GM12878 (cell line): ENCODE results near the gene OR14I1. TPM values are rescaled to one million over a fixed set of nuclear protein-coding genes. Genes with fewer than 3 reads are reported as not detected.

Source experiments
- ATAC-seq: fragments of 200-7000 bp; cut with Tn5 transposase; 3 replicates; pipeline ENCODE4 v1.9.1; 2020; ENCODE audit warnings: mild to moderate bottlenecking, moderate library complexity
- BruUV-seq: library from RNA; stranded (reverse); fragments of 400-500 nt; replicated peaks from 2 replicates; lab custom pipeline; 2021; lab: Mats Ljungman, UMichigan
- CTCF ChIA-PET: fragments of 300-600 bp; sonication (Branson Sonifier 250); formaldehyde crosslinking; extraction: SDS; loops from one replicate; lab custom pipeline; 2021; ENCODE audit warnings: inconsistent platforms; lab: Yijun Ruan, JAX
- POLR2A ChIA-PET: fragments of 350-600 bp; formaldehyde crosslinking; extraction: SDS; loops from one replicate; lab custom pipeline; 2021; ENCODE audit warnings: inconsistent platforms; lab: Charles Lee
- RAD21 ChIA-PET: fragments of 300-600 bp; sonication (Branson Sonifier 250); formaldehyde crosslinking; loops from one replicate; lab custom pipeline; 2023; ENCODE audit warnings: antibody characterized with exemption; ENCODE audit not compliant: unreplicated experiment; lab: Charles Lee
- SMC1A ChIA-PET: fragments of 300-600 bp; sonication (Branson Sonifier 250); formaldehyde crosslinking; loops from one replicate; lab custom pipeline; 2023; ENCODE audit not compliant: unreplicated experiment, uncharacterized antibody; lab: Charles Lee
- DNase-seq: peaks from one replicate; pipeline ENCODE4 v3.0.0-alpha.2; 2011; ENCODE audit warnings: low read depth, low spot score
- FAIRE-seq: peaks from 3 replicates; lab custom pipeline; 2011; peaks lifted over from hg19 to GRCh38; lab: Jason Lieb, UNC
- H2AFZ ChIP-seq: 2 replicates; pipeline ENCODE4 v1.6.0; 2011; ENCODE audit warnings: low read depth, low read length, control low read depth; ENCODE audit not compliant: control insufficient read depth
- H3K27ac ChIP-seq: 2 replicates; pipeline ENCODE4 v1.5.1; 2011; ENCODE audit warnings: control low read depth; ENCODE audit not compliant: control insufficient read depth, insufficient read depth
- H3K27me3 ChIP-seq, 2 experiments: replicated peaks in 1 of 2; 2 replicates each; pipeline versions ENCODE4 v1.6.0 to v1.6.1; 2011; ENCODE audit warnings: low read length in 1 of 2; ENCODE audit not compliant: control insufficient read depth in 2 of 2, insufficient read depth in 2 of 2
- H3K36me3 ChIP-seq, 2 experiments: 2 replicates each; pipeline ENCODE4 v1.5.1; 2011; ENCODE audit warnings: low read length in 1 of 2; ENCODE audit not compliant: control insufficient read depth in 2 of 2, insufficient read depth in 2 of 2
- H3K4me1 ChIP-seq: 2 replicates; pipeline ENCODE4 v1.6.1; 2011; ENCODE audit warnings: mild to moderate bottlenecking, low read length, moderate library complexity, mixed read lengths; ENCODE audit not compliant: control insufficient read depth, insufficient read depth
- H3K4me2 ChIP-seq: 2 replicates; pipeline ENCODE4 v1.6.0; 2011; ENCODE audit warnings: control low read depth; ENCODE audit not compliant: control insufficient read depth, insufficient read depth
- H3K4me3 ChIP-seq: fragments of 200-600 bp; sonication (generic); 2 replicates; pipeline ENCODE4 v1.5.1; 2016
- H3K79me2 ChIP-seq: 2 replicates; pipeline ENCODE4 v1.6.0; 2011; ENCODE audit warnings: low read length; ENCODE audit not compliant: control insufficient read depth, insufficient read depth
- H3K9ac ChIP-seq: 2 replicates; pipeline ENCODE4 v1.8.0; 2011; ENCODE audit warnings: low read length, control low read depth, mixed read lengths; ENCODE audit not compliant: control insufficient read depth, insufficient read depth
- H3K9me3 ChIP-seq: replicated peaks from 3 replicates; pipeline ENCODE4 v1.5.1; 2011; ENCODE audit warnings: mild to moderate bottlenecking, low read length; ENCODE audit not compliant: control insufficient read depth, insufficient read depth
- H4K20me1 ChIP-seq: 2 replicates; pipeline ENCODE4 v1.6.0; 2011; ENCODE audit not compliant: control insufficient read depth, insufficient read depth
- BCL3 ChIP-seq: IDR thresholded peaks from 2 replicates; pipeline ENCODE4 v1.6.1; 2011; ENCODE audit warnings: borderline replicate concordance, low read depth, mild to moderate bottlenecking, moderate library complexity, low read length; ENCODE audit not compliant: insufficient read depth, poor library complexity, severe bottlenecking
- CBX5 ChIP-seq: sonication (generic); IDR thresholded peaks from 2 replicates; pipeline ENCODE4 v1.6.1; 2016; ENCODE audit warnings: low read depth, moderate library complexity, mild to moderate bottlenecking, inconsistent platforms
- CEBPB ChIP-seq, 2 experiments: fragments of 150-350 bp in 1 of 2; IDR thresholded peaks; 2 replicates each; pipeline ENCODE4 v1.6.1; 2012 to 2014; ENCODE audit warnings: low read depth in 2 of 2, low read length in 2 of 2, borderline replicate concordance in 1 of 2, inconsistent platforms in 1 of 2
- CREM ChIP-seq: IDR thresholded peaks from 2 replicates; pipeline ENCODE4 v1.6.1; 2014; ENCODE audit warnings: antibody characterized with exemption, low read depth
- FOXK2 ChIP-seq: fragments of 450-650 bp; IDR thresholded peaks from 2 replicates; pipeline ENCODE4 v1.6.1; 2017; ENCODE audit warnings: mild to moderate bottlenecking, moderate library complexity
- GATAD2B ChIP-seq: fragments of 450-650 bp; conservative IDR thresholded peaks from 2 replicates; pipeline ENCODE4 v1.6.1; 2017; ENCODE audit warnings: low read depth, mild to moderate bottlenecking, moderate library complexity
- IRF5 ChIP-seq: fragments of 450-650 bp; IDR thresholded peaks from 2 replicates; pipeline ENCODE4 v1.6.1; 2017; ENCODE audit warnings: borderline replicate concordance
- LARP7 ChIP-seq: fragments of 450-650 bp; IDR thresholded peaks from 2 replicates; pipeline ENCODE4 v1.6.1; 2017; ENCODE audit warnings: mild to moderate bottlenecking
- MAX ChIP-seq: IDR thresholded peaks from 2 replicates; pipeline ENCODE4 v1.6.1; 2012; ENCODE audit warnings: low read depth, low read length, improper control_type of control experiment
- NFIC ChIP-seq: IDR thresholded peaks from 2 replicates; pipeline ENCODE4 v1.6.1; 2012; ENCODE audit warnings: low read depth, mild to moderate bottlenecking, inconsistent platforms, low read length, moderate library complexity
- POLR2A ChIP-seq: IDR thresholded peaks from 2 replicates; pipeline ENCODE4 v1.6.1; 2011; ENCODE audit warnings: low read depth, mild to moderate bottlenecking, low read length
- POLR2AphosphoS2 ChIP-seq: IDR thresholded peaks from 2 replicates; pipeline ENCODE4 v1.6.1; 2011; ENCODE audit warnings: low read depth, mild to moderate bottlenecking, low read length, improper control_type of control experiment, moderate library complexity
- RB1 ChIP-seq: fragments of 450-650 bp; formaldehyde crosslinking; IDR thresholded peaks from 2 replicates; pipeline ENCODE4 v1.6.1; 2017; ENCODE audit warnings: mild to moderate bottlenecking, borderline replicate concordance
- RELA ChIP-seq: fragments of 450-650 bp; IDR thresholded peaks from 2 replicates; pipeline ENCODE4 v1.8.0; 2014; ENCODE audit warnings: borderline replicate concordance; ENCODE audit not compliant: partially characterized antibody
- SKIL ChIP-seq: fragments of 450-650 bp; IDR thresholded peaks from 2 replicates; pipeline ENCODE4 v1.6.1; 2017; ENCODE audit warnings: mild to moderate bottlenecking, low read depth, inconsistent platforms; ENCODE audit not compliant: poor library complexity, severe bottlenecking
- SP1 ChIP-seq: IDR thresholded peaks from one replicate; pipeline ENCODE4 v1.6.1; 2011; ENCODE audit warnings: low read depth, low read length
- STAT1 ChIP-seq: fragments of 450-650 bp; conservative IDR thresholded peaks from 2 replicates; pipeline ENCODE4 v1.6.1; 2014; ENCODE audit warnings: antibody characterized with exemption, mild to moderate bottlenecking
- SUPT20H ChIP-seq: IDR thresholded peaks from 2 replicates; pipeline ENCODE4 v1.6.1; 2011; ENCODE audit warnings: low read depth, mild to moderate bottlenecking, low read length, moderate library complexity, borderline replicate concordance; ENCODE audit not compliant: control insufficient read depth
- TCF3 ChIP-seq: IDR thresholded peaks from 2 replicates; pipeline ENCODE4 v1.6.1; 2012; ENCODE audit warnings: low read depth, mild to moderate bottlenecking, low read length, borderline replicate concordance; ENCODE audit not compliant: insufficient read depth
- ZNF384 ChIP-seq: IDR thresholded peaks from 2 replicates; pipeline ENCODE4 v1.6.1; 2012; ENCODE audit warnings: low read depth, mild to moderate bottlenecking, low read length, improper control_type of control experiment, borderline replicate concordance
- WGBS: methylation state at CpG from one replicate; pipeline ENCODE4 v1.1.6; 2016; ENCODE audit warnings: low lambda C conversion rate; ENCODE audit not compliant: insufficient replicate concordance, insufficient coverage; ENCODE audit errors: missing lambda C conversion rate; 5-methylcytosine and 5-hydroxymethylcytosine counted together
- in situ Hi-C: fragments of 300-500 bp; cut with MboI; formaldehyde crosslinking; loops from 9 replicates; pipeline ENCODE4 v1.14.3; 2018; ENCODE audit warnings: mixed read lengths
- intact Hi-C: fragments of 100-400 bp; cut with micrococcal nuclease; formaldehyde crosslinking; loops from one replicate; pipeline ENCODE4 v1.14.2; 2022; ENCODE audit not compliant: unreplicated experiment
- polyA plus RNA-seq, 11 experiments: library from polyadenylated mRNA; depleted of rRNA in 4 of 11; unstranded in 6 of 11; stranded (reverse) in 5 of 11; fragments of >200 nt; fragmentation: Nextera tagmentation in 4 of 11; fragmentation: Illumina TruSeq in 1 of 11; extraction: Ambion mirVana in 4 of 11; extraction: Trizol in 1 of 11; gene quantifications; 1 replicate in 1 of 11; 2 replicates in 10 of 11; pipeline versions ENCODE4 v1.2.1 to v1.2.3, GENCODE V29; 2011 to 2016; ENCODE audit warnings: inconsistent platforms in 2 of 11, missing spikeins in 2 of 11, low read depth in 1 of 11
- total RNA-seq, 4 experiments: library from RNA; depleted of rRNA in 3 of 4; stranded (reverse); fragments of >200 nt in 3 of 4; fragmentation: Illumina TruSeq in 1 of 4; extraction: Trizol in 1 of 4; gene quantifications; 2 replicates each; pipeline versions ENCODE4 v1.2.1 to v1.2.3, GENCODE V29; 2013 to 2021

The OR14I1 gene
- total and polyA plus RNA-seq, 10 of the 15 experiments (the other 5 are each of a cell fraction or from before 2014, with no cell fraction given), result 0.21 to 1.5 (median 0.79) TPM

- Histone ChIP-seq H2AFZ (no peak overlapping the region), H3K9me3 (no peaks in the 10 kb centered on the region), H3K27me3 (no peaks in the 10 kb centered on the region), H3K4me1 (no peaks in the 10 kb centered on the region), H3K4me3 (no peak overlapping the region), H3K27ac (no peak overlapping the region), H3K9ac (no peak overlapping the region), H3K36me3 (no peaks in the 10 kb centered on the region), H4K20me1 (no peaks in the 10 kb centered on the region), H3K79me2 (no peaks in the 10 kb centered on the region), H3K4me2 (no peak overlapping the region)
- ChIA-PET SMC1A (interaction anchor here (0.9 to 1.0 kb wide), 2 partner anchors 72 to 74 kb away, joined by 3 to 4 read pairs; no protein-coding TSS in a partner anchor), RAD21 (interaction anchor here (1.1 kb wide), 1 partner anchor 56 kb away, joined by 6 read pairs; no protein-coding TSS in a partner anchor), CTCF (no interaction called here), POLR2A (no interaction called here)
- in situ Hi-C loops (no loop called here), intact Hi-C loops (no loop called here)
- TF ChIP-seq TCF3, result no peak
- TF ChIP-seq RB1, result no peak
- no peak for TF ChIP-seq CBX5
- TF ChIP-seq POLR2AphosphoS2, result no peak
- TF ChIP-seq POLR2A, result no peak
- TF ChIP-seq SUPT20H, result no peak
- no peak for TF ChIP-seq SP1
- TF ChIP-seq CEBPB (IDR thresholded peaks at IDR 0.05; ENCODE audit: borderline replicate concordance in 1 of 2, low read depth in 2 of 2, low read length in 2 of 2), result no peak
- TF ChIP-seq FOXK2, result no peak
- no peak for TF ChIP-seq LARP7
- TF ChIP-seq NFIC, result no peak
- no peak for TF ChIP-seq MAX
- no peak for TF ChIP-seq STAT1
- TF ChIP-seq RELA, result no peak
- TF ChIP-seq GATAD2B, result no peak
- TF ChIP-seq IRF5, result no peak
- no peak for TF ChIP-seq BCL3
- TF ChIP-seq CREM, result no peak
- no peak for TF ChIP-seq SKIL
- TF ChIP-seq ZNF384, result no peak
- no TSS peak for BruUV-seq
- no peak for FAIRE-seq
- 75% methylated on average over 10 of the region's 10 CpGs for WGBS
- no peak for DNase-seq
- no peak for ATAC-seq
Measured at GRCh38 chr1:248748211-248748610, 45.6 kb upstream of the OR14I1 start.
